Neural cell (in vitro differentiated cells): ENCODE data around the gene PLEKHH2. TPM values are rescaled to one million over a fixed set of nuclear protein-coding genes. Genes with fewer than 3 reads are reported as not detected.

Experiments
- H2AFZ ChIP-seq: fragments of 200-600, 300-800 bp; sonication (generic), shearing (Covaris generic); 2 replicates; pipeline ENCODE4 v1.6.0; 2014; ENCODE audit warnings: low read depth, mild to moderate bottlenecking, antibody characterized with exemption, low read length, moderate library complexity
- H3F3A ChIP-seq: fragments of 200-600 bp; shearing (Covaris generic); 2 replicates; pipeline ENCODE4 v1.6.1; 2016; ENCODE audit warnings: mild to moderate bottlenecking, moderate library complexity, mixed read lengths, antibody characterized with exemption, low read length; ENCODE audit not compliant: insufficient read depth, poor library complexity, severe bottlenecking
- H3K27ac ChIP-seq: fragments of 200-600, 300-800 bp; sonication (generic), shearing (Covaris generic); 2 replicates; pipeline ENCODE4 v1.5.1; 2014; ENCODE audit warnings: mild to moderate bottlenecking, low read length, moderate library complexity
- H3K27me3 ChIP-seq: fragments of 300-800, 200-600 bp; sonication (generic), shearing (Covaris generic); 2 replicates; pipeline ENCODE4 v1.6.0; 2014; ENCODE audit warnings: mild to moderate bottlenecking, low read depth, low read length, moderate library complexity; ENCODE audit not compliant: insufficient read depth
- H3K36me3 ChIP-seq: fragments of 300-800, 200-600 bp; sonication (generic), shearing (Covaris generic); 2 replicates; pipeline ENCODE4 v1.5.1; 2014; ENCODE audit warnings: mild to moderate bottlenecking, antibody characterized with exemption, low read length, moderate library complexity; ENCODE audit not compliant: insufficient read depth
- H3K4me2 ChIP-seq: fragments of 300-800, 200-600 bp; sonication (generic), shearing (Covaris generic); 2 replicates; pipeline ENCODE4 v1.6.0; 2014; ENCODE audit warnings: mild to moderate bottlenecking, low read length
- H3K4me3 ChIP-seq: fragments of 300-800, 200-600 bp; sonication (generic), shearing (Covaris generic); 2 replicates; pipeline ENCODE4 v1.5.1; 2014; ENCODE audit warnings: mild to moderate bottlenecking, low read length, moderate library complexity
- H3K79me2 ChIP-seq: fragments of 200-600 bp; shearing (Covaris generic); replicated peaks from 2 replicates; pipeline ENCODE4 v1.6.0; 2014; ENCODE audit warnings: mild to moderate bottlenecking, low read length, moderate library complexity; ENCODE audit not compliant: insufficient read depth
- H3K9ac ChIP-seq: fragments of 300-800, 200-600 bp; sonication (generic), shearing (Covaris generic); 2 replicates; pipeline ENCODE4 v1.6.1; 2016; ENCODE audit warnings: mild to moderate bottlenecking, low read length, mixed read lengths
- H3K9me2 ChIP-seq: fragments of 200-600 bp; shearing (Covaris generic); 2 replicates; pipeline ENCODE4 v1.6.1; 2016; ENCODE audit warnings: mild to moderate bottlenecking, low read length, mixed read lengths; ENCODE audit not compliant: insufficient read depth
- H3K9me3 ChIP-seq: fragments of 200-600, 300-800 bp; sonication (generic), shearing (Covaris generic); 2 replicates; pipeline ENCODE4 v1.6.1; 2016; ENCODE audit warnings: mild to moderate bottlenecking, mixed run types, low read length, moderate library complexity, mixed read lengths
- H4K20me1 ChIP-seq: fragments of 200-600 bp; shearing (Covaris generic); 2 replicates; pipeline ENCODE4 v1.6.1; 2016; ENCODE audit warnings: mild to moderate bottlenecking, mixed run types; ENCODE audit not compliant: insufficient read depth
- CTCF ChIP-seq: fragments of 450-650 bp; IDR thresholded peaks from 2 replicates; pipeline ENCODE4 v1.5.1; 2014; ENCODE audit warnings: antibody characterized with exemption, mild to moderate bottlenecking, moderate library complexity; ENCODE audit not compliant: poor library complexity, severe bottlenecking
- EP300 ChIP-seq: fragments of 450-650 bp; conservative IDR thresholded peaks from 2 replicates; pipeline ENCODE4 v1.6.1; 2014; ENCODE audit warnings: antibody characterized with exemption, mild to moderate bottlenecking, moderate library complexity; ENCODE audit not compliant: poor library complexity, severe bottlenecking
- EZH2 ChIP-seq: fragments of 200-600, 300-800 bp; shearing (Covaris generic), sonication (generic); IDR thresholded peaks from 2 replicates; pipeline ENCODE4 v1.6.1; 2014; ENCODE audit warnings: antibody characterized with exemption, low read length, borderline replicate concordance, mild to moderate bottlenecking; ENCODE audit not compliant: insufficient read depth, poor library complexity, severe bottlenecking
- MXI1 ChIP-seq: fragments of 450-650 bp; conservative IDR thresholded peaks from 2 replicates; pipeline ENCODE4 v1.6.1; 2014; ENCODE audit warnings: antibody characterized with exemption, mild to moderate bottlenecking; ENCODE audit not compliant: poor library complexity, severe bottlenecking
- POLR2AphosphoS5 ChIP-seq: IDR thresholded peaks from 2 replicates; pipeline ENCODE4 v1.6.1; 2012
- RAD21 ChIP-seq: fragments of 450-650 bp; conservative IDR thresholded peaks from 2 replicates; pipeline ENCODE4 v1.6.1; 2014; ENCODE audit warnings: antibody characterized with exemption, mild to moderate bottlenecking, moderate library complexity
- REST ChIP-seq: IDR thresholded peaks from 2 replicates; pipeline ENCODE4 v1.6.1; 2012; ENCODE audit warnings: borderline replicate concordance
- SMC3 ChIP-seq: fragments of 450-650 bp; conservative IDR thresholded peaks from 2 replicates; pipeline ENCODE4 v1.6.1; 2014; ENCODE audit warnings: antibody characterized with exemption, mild to moderate bottlenecking, moderate library complexity; ENCODE audit not compliant: poor library complexity
- TAF1 ChIP-seq: IDR thresholded peaks from 2 replicates; pipeline ENCODE4 v1.6.1; 2012; ENCODE audit warnings: low read depth
- polyA plus RNA-seq: library from polyadenylated mRNA; depleted of rRNA; stranded (reverse); fragments of >200 nt; gene quantifications from 2 replicates; pipeline ENCODE4 v1.2.3, GENCODE V29; 2014

The PLEKHH2 gene
- polyA plus RNA-seq, 1 donor from 2014 or later: 0.50 TPM

DNA sequence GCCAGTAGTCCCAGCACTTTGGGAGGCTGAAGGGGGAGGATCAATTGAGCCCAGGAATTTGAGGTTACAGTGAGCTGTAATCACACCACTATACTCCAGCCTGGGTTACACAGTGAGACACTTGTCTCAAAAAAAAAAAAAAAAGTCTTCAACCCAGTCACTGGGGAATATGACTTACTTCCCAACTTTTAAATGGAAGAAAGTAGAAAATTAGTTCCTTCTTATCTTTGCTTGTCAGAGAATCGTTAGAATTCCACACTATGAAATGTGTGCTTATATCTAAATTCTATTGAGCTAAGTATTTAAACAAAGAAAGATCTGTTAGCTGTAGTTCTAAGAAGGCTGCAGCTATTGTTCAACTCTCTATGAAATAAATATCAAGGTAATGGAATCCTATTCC is 159.1 kb downstream of the PLEKHH2 start:
- Histone ChIP-seq H3K36me3 (no peaks in the 10 kb centered on the region), H3K4me2 (no peak overlapping the region), H2AFZ (no peak overlapping the region), H3K9me2 (no peaks in the 10 kb centered on the region), H3K4me3 (no peak overlapping the region), H3K79me2 (no peaks in the 10 kb centered on the region), H3K9ac (no peak overlapping the region), H3F3A (no peaks in the 10 kb centered on the region), H3K9me3 (no peaks in the 10 kb centered on the region), H4K20me1 (no peaks in the 10 kb centered on the region), H3K27ac (no peak overlapping the region), H3K27me3 (no peaks in the 10 kb centered on the region)
- TF ChIP-seq EZH2 (no peak), RAD21 (no peak), SMC3 (no peak), CTCF (no peak), POLR2AphosphoS5 (no peak), EP300 (no peak), TAF1 (no peak), MXI1 (no peak), REST (no peak)

GRCh38 chr2:43798300-43798699 is 161.2 kb downstream of the PLEKHH2 start:
- no peak overlapping the region for H3K4me3 ChIP-seq

More at GRCh38 chr2:43798300-43798699, 161.2 kb downstream of the PLEKHH2 start:
- Histone ChIP-seq H3K9me2 (no peaks in the 10 kb centered on the region), H3K9ac (no peak overlapping the region), H3K27ac (no peak overlapping the region), H4K20me1 (no peaks in the 10 kb centered on the region), H2AFZ (no peak overlapping the region), H3F3A (no peaks in the 10 kb centered on the region), H3K27me3 (no peaks in the 10 kb centered on the region), H3K36me3 (no peaks in the 10 kb centered on the region), H3K9me3 (no peaks in the 10 kb centered on the region), H3K4me2 (no peak overlapping the region), H3K79me2 (no peaks in the 10 kb centered on the region)
- TF ChIP-seq MXI1 (no peak), REST (no peak), EZH2 (no peak), CTCF (no peak), SMC3 (no peak), POLR2AphosphoS5 (no peak), RAD21 (no peak), TAF1 (no peak), EP300 (no peak)
